ENCODE data around the gene GRP. TPM values are rescaled to one million over a fixed set of nuclear protein-coding genes. Genes with fewer than 3 reads are reported as not detected.

GRP gene
- total RNA-seq, 1 experiment from 2014 or later = not detected

DNA sequence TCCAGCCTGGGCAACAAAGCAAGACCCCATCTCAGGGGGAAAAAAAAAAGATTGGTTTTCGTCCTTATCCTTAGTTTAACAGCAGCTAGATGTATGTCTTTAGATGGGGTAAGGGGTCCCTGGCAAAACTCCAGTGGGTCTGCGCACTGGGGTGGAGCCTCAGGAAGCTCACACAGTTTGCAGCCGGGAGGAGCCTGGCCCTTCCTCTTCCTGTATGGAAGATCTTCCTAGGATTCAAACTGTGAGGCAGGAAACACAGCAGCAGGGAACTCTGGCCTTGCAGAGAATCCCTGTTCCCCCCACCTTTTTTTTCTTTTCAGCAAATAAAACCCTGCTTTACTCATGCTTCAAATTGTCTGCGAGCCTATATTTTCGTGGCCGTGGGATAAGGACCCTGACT, 12.5 kb upstream of the GRP start:
- no peak overlapping the region for H3K4me2 ChIP-seq (ENCODE audit: insufficient read depth, insufficient read length, low read length)
- H4K8ac ChIP-seq (replicated peaks; ENCODE audit: insufficient read length, low read depth, low read length) = no peak overlapping the region
- no peak overlapping the region for H2BK12ac ChIP-seq (ENCODE audit: insufficient read length, low read depth, low read length)
- H4K5ac ChIP-seq (ENCODE audit: insufficient read length, low read depth, low read length) = no peak overlapping the region
- no peak overlapping the region for H3T11ph ChIP-seq (ENCODE audit: low read length)
- H2AFZ ChIP-seq (ENCODE audit: low read length) = no peak overlapping the region
- no peak overlapping the region for H4K91ac ChIP-seq (ENCODE audit: insufficient read length, low read depth, low read length)
- H3K4me1 Mint-ChIP-seq = peaks cover 10% of the 10 kb centered on the region in 2 experiments
- no peak overlapping the region for H2BK5ac ChIP-seq (ENCODE audit: insufficient read length, low read length)
- H2AK5ac ChIP-seq (ENCODE audit: insufficient read length, low read length) = no peak overlapping the region
- no peak overlapping the region for H2BK120ac ChIP-seq (ENCODE audit: low read depth, low read length, poor library complexity, severe bottlenecking)
- TF ChIP-seq, protein P1, sequence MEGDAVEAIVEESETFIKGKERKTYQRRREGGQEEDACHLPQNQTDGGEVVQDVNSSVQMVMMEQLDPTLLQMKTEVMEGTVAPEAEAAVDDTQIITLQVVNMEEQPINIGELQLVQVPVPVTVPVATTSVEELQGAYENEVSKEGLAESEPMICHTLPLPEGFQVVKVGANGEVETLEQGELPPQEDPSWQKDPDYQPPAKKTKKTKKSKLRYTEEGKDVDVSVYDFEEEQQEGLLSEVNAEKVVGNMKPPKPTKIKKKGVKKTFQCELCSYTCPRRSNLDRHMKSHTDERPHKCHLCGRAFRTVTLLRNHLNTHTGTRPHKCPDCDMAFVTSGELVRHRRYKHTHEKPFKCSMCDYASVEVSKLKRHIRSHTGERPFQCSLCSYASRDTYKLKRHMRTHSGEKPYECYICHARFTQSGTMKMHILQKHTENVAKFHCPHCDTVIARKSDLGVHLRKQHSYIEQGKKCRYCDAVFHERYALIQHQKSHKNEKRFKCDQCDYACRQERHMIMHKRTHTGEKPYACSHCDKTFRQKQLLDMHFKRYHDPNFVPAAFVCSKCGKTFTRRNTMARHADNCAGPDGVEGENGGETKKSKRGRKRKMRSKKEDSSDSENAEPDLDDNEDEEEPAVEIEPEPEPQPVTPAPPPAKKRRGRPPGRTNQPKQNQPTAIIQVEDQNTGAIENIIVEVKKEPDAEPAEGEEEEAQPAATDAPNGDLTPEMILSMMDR (conservative IDR thresholded peaks at IDR 0.05) = no peak
- peaks cover 4% of the 10 kb centered on the region; the same call in 1 of the 2 replicates for H3K27me3 Mint-ChIP-seq (ENCODE audit: low read depth)
- H3K27me3 ChIP-seq (ENCODE audit: insufficient read depth, low read length) = no peaks in the 10 kb centered on the region
- H3K79me2 ChIP-seq (ENCODE audit: insufficient read depth, low read length) = no peaks in the 10 kb centered on the region
- no peaks in the 10 kb centered on the region for H4K20me1 ChIP-seq (ENCODE audit: control insufficient read depth, insufficient read depth, insufficient read length)
- no peaks in the 10 kb centered on the region for H3K23me2 ChIP-seq (ENCODE audit: insufficient read length, low read depth, low read length, poor library complexity, severe bottlenecking)
- H2BK20ac ChIP-seq (ENCODE audit: low read depth, low read length, poor library complexity, severe bottlenecking) = no peak overlapping the region
- no peak overlapping the region for H3K23ac ChIP-seq (ENCODE audit: insufficient read length, low read depth, low read length)
- H3K9ac ChIP-seq (ENCODE audit: extremely low read depth, insufficient read length, low read length) = no peak overlapping the region
- H3K4ac ChIP-seq (ENCODE audit: low read depth, low read length) = no peak overlapping the region
- H3K79me1 ChIP-seq (ENCODE audit: insufficient read depth, low read depth, low read length, poor library complexity, severe bottlenecking) = no peaks in the 10 kb centered on the region
- peaks cover 0 to 2% of the 10 kb centered on the region in 2 experiments; a peak in 1 of 5 replicates for H3K9me3 Mint-ChIP-seq
- H3K36me3 Mint-ChIP-seq (ENCODE audit: insufficient read depth in 1 of 3, low read depth in 3 of 3) = no peaks in the 10 kb centered on the region
- no peaks in the 10 kb centered on the region for H3K9me3 ChIP-seq (ENCODE audit: control insufficient read depth, low read depth, low read length)
- no CpG with 5 or more reads among the region's 6 CpGs for WGBS (ENCODE audit: extremely low coverage, insufficient read length, low lambda C conversion rate)
- H3K27ac ChIP-seq (ENCODE audit: insufficient read length, low read depth, low read length) = no peak overlapping the region
- H3K14ac ChIP-seq (ENCODE audit: insufficient read depth, low read length) = no peak overlapping the region
- no peak overlapping the region for H2BK15ac ChIP-seq (ENCODE audit: low read depth, low read length)
- no peak overlapping the region for H3K18ac ChIP-seq (ENCODE audit: insufficient read length, low read depth, low read length)
- no peak for DNase-seq
- peak overlapping the region in 1 of 3 experiments; percentile 17; a peak in 1 of 7 replicates for H3K27ac Mint-ChIP-seq
- no peak overlapping the region; a peak in 1 of 5 replicates for H3K4me3 Mint-ChIP-seq
- H3K56ac ChIP-seq (ENCODE audit: insufficient read length, low read depth, low read length) = no peak overlapping the region
- H3K4me1 ChIP-seq (ENCODE audit: insufficient read depth, low read length) = no peaks in the 10 kb centered on the region; the same call in 1 of the 2 replicates

All from H9 (cell line).